Measurements from ENCODE around the gene NGLY1. TPM values are rescaled to one million over a fixed set of nuclear protein-coding genes. Genes with fewer than 3 reads are reported as not detected.

The NGLY1 gene
- total and polyA plus RNA-seq, 2 experiments from 2014 or later: 28.9 to 30.4 TPM

- in situ Hi-C loops (cut with MboI): no loop called here
- H4K20me1 ChIP-seq (ENCODE audit: insufficient read depth): no peaks in the 10 kb centered on the region
Observed at GRCh38 chr3:25749031-25749581, 34.1 kb downstream of the NGLY1 start.

GRCh38 chr3:25748189-25748588, 35.1 kb downstream of the NGLY1 start:
- Histone ChIP-seq H3K27ac (no peak overlapping the region), H3K4me2 (ENCODE audit: unreplicated experiment) (no peak overlapping the region), H4K20me1 (ENCODE audit: insufficient read depth) (no peaks in the 10 kb centered on the region), H3K79me2 (ENCODE audit: insufficient read depth) (no peaks in the 10 kb centered on the region; the same call in 1 of the 2 replicates), H3K9ac (no peak overlapping the region), H2AFZ (no peak overlapping the region), H3F3A (ENCODE audit: insufficient read depth) (no peaks in the 10 kb centered on the region), H3K4me3 (no peak overlapping the region), H3K9me3 (ENCODE audit: low read depth) (no peaks in the 10 kb centered on the region), H3K4me1 (ENCODE audit: insufficient read depth) (no peaks in the 10 kb centered on the region), H3K9me2 (ENCODE audit: insufficient read depth) (no peaks in the 10 kb centered on the region), H3K27me3 (replicated peaks; ENCODE audit: insufficient read depth) (no peaks in the 10 kb centered on the region), H3K36me3 (ENCODE audit: low read depth) (peaks cover 40% of the 10 kb centered on the region)
- TF ChIP-seq EZH2 (IDR thresholded peaks at IDR 0.05; ENCODE audit: insufficient read depth, poor library complexity, severe bottlenecking): no peak
- no peak for TF ChIP-seq EZH2phosphoT487 (IDR thresholded peaks at IDR 0.05; ENCODE audit: insufficient read depth, low read depth)
- in situ Hi-C loops (cut with MboI): no loop called here
- no peak for DNase-seq
- WGBS, 2 experiments (ENCODE audit: low coverage in 1 of 2, low lambda C conversion rate in 2 of 2, missing lambda C conversion rate in 2 of 2): 95 to 98% methylated on average over 3 of the region's 3 CpGs

More at GRCh38 chr3:25749031-25749581, 34.1 kb downstream of the NGLY1 start:
- no peaks in the 10 kb centered on the region for H3K4me1 ChIP-seq (ENCODE audit: insufficient read depth)
- H3K9me3 ChIP-seq (ENCODE audit: low read depth): no peaks in the 10 kb centered on the region
- H3K79me2 ChIP-seq (ENCODE audit: insufficient read depth): no peaks in the 10 kb centered on the region; the same call in 1 of the 2 replicates
- no peaks in the 10 kb centered on the region for H3K27me3 ChIP-seq (replicated peaks; ENCODE audit: insufficient read depth)
- 62 to 70% methylated on average over 6 of the region's 6 CpGs for WGBS, 2 experiments (ENCODE audit: low coverage in 1 of 2, low lambda C conversion rate in 2 of 2, missing lambda C conversion rate in 2 of 2)
- H3K9me2 ChIP-seq (ENCODE audit: insufficient read depth): no peaks in the 10 kb centered on the region
- H3K4me2 ChIP-seq (ENCODE audit: unreplicated experiment): no peak overlapping the region
- no peak overlapping the region for H3K9ac ChIP-seq
- no peak overlapping the region for H3K4me3 ChIP-seq
- H3K27ac ChIP-seq: no peak overlapping the region
- no peak overlapping the region for H2AFZ ChIP-seq
- DNase-seq: no peak
- H3K36me3 ChIP-seq (ENCODE audit: low read depth): peaks cover 40% of the 10 kb centered on the region
- TF ChIP-seq EZH2phosphoT487 (IDR thresholded peaks at IDR 0.05; ENCODE audit: insufficient read depth, low read depth) (no peak), EZH2 (IDR thresholded peaks at IDR 0.05; ENCODE audit: insufficient read depth, poor library complexity, severe bottlenecking) (no peak)
- no peaks in the 10 kb centered on the region for H3F3A ChIP-seq (ENCODE audit: insufficient read depth)

- Histone ChIP-seq H3K27ac (no peak overlapping the region), H3K36me3 (ENCODE audit: low read depth) (peaks cover 40% of the 10 kb centered on the region), H4K20me1 (ENCODE audit: insufficient read depth) (no peaks in the 10 kb centered on the region), H3K79me2 (ENCODE audit: insufficient read depth) (no peaks in the 10 kb centered on the region; the same call in 1 of the 2 replicates), H3K9me2 (ENCODE audit: insufficient read depth) (no peaks in the 10 kb centered on the region), H3F3A (ENCODE audit: insufficient read depth) (no peaks in the 10 kb centered on the region), H2AFZ (no peak overlapping the region), H3K27me3 (replicated peaks; ENCODE audit: insufficient read depth) (no peaks in the 10 kb centered on the region), H3K9ac (no peak overlapping the region), H3K4me1 (ENCODE audit: insufficient read depth) (no peaks in the 10 kb centered on the region), H3K4me3 (no peak overlapping the region), H3K4me2 (ENCODE audit: unreplicated experiment) (no peak overlapping the region), H3K9me3 (ENCODE audit: low read depth) (no peaks in the 10 kb centered on the region)
- peak; percentile 5 for DNase-seq
- in situ Hi-C loops (cut with MboI): no loop called here
- TF ChIP-seq EZH2phosphoT487 (IDR thresholded peaks at IDR 0.05; ENCODE audit: insufficient read depth, low read depth): no peak
- TF ChIP-seq EZH2 (IDR thresholded peaks at IDR 0.05; ENCODE audit: insufficient read depth, poor library complexity, severe bottlenecking): no peak
Observed at GRCh38 chr3:25747033-25747432, 36.2 kb downstream of the NGLY1 start.

- Histone ChIP-seq H3K9ac (no peak overlapping the region), H3K4me3 (no peak overlapping the region), H3K27ac (no peak overlapping the region), H3K9me3 (ENCODE audit: low read depth) (no peaks in the 10 kb centered on the region), H3F3A (ENCODE audit: insufficient read depth) (no peaks in the 10 kb centered on the region), H3K36me3 (ENCODE audit: low read depth) (peaks cover 23% of the 10 kb centered on the region), H3K9me2 (ENCODE audit: insufficient read depth) (no peaks in the 10 kb centered on the region), H3K4me1 (ENCODE audit: insufficient read depth) (no peaks in the 10 kb centered on the region), H3K4me2 (ENCODE audit: unreplicated experiment) (no peak overlapping the region), H3K79me2 (ENCODE audit: insufficient read depth) (no peaks in the 10 kb centered on the region; the same call in 1 of the 2 replicates), H4K20me1 (ENCODE audit: insufficient read depth) (no peaks in the 10 kb centered on the region), H2AFZ (no peak overlapping the region), H3K27me3 (replicated peaks; ENCODE audit: insufficient read depth) (no peaks in the 10 kb centered on the region)
- DNase-seq: no peak
- whole genome bisulfite sequencing, 2 experiments (ENCODE audit: low coverage in 1 of 2, low lambda C conversion rate in 2 of 2, missing lambda C conversion rate in 2 of 2): 97 to 100% methylated on average over 3 of the region's 3 CpGs
- TF ChIP-seq EZH2phosphoT487 (IDR thresholded peaks at IDR 0.05; ENCODE audit: insufficient read depth, low read depth) (no peak), EZH2 (IDR thresholded peaks at IDR 0.05; ENCODE audit: insufficient read depth, poor library complexity, severe bottlenecking) (no peak)
- in situ Hi-C loops (cut with MboI): no loop called here
Observed at GRCh38 chr3:25744470-25744869, 38.8 kb downstream of the NGLY1 start.

- no peaks in the 10 kb centered on the region for H3F3A ChIP-seq (ENCODE audit: insufficient read depth)
- in situ Hi-C loops (cut with MboI): no loop called here
- H3K4me2 ChIP-seq (ENCODE audit: unreplicated experiment): no peak overlapping the region
- no peak overlapping the region for H2AFZ ChIP-seq
- H3K27me3 ChIP-seq (replicated peaks; ENCODE audit: insufficient read depth): no peaks in the 10 kb centered on the region
- no peaks in the 10 kb centered on the region for H3K9me2 ChIP-seq (ENCODE audit: insufficient read depth)
- no peaks in the 10 kb centered on the region for H3K4me1 ChIP-seq (ENCODE audit: insufficient read depth)
- no peaks in the 10 kb centered on the region for H3K79me2 ChIP-seq (ENCODE audit: insufficient read depth)
- no peaks in the 10 kb centered on the region for H3K9me3 ChIP-seq (ENCODE audit: low read depth)
- no peak overlapping the region for H3K9ac ChIP-seq
- no peak for DNase-seq
- H3K4me3 ChIP-seq: no peak overlapping the region
- no peaks in the 10 kb centered on the region for H4K20me1 ChIP-seq (ENCODE audit: insufficient read depth)
- H3K36me3 ChIP-seq (ENCODE audit: low read depth): peaks cover 17% of the 10 kb centered on the region
- TF ChIP-seq EZH2 (IDR thresholded peaks at IDR 0.05; ENCODE audit: insufficient read depth, poor library complexity, severe bottlenecking): no peak
- TF ChIP-seq EZH2phosphoT487 (IDR thresholded peaks at IDR 0.05; ENCODE audit: insufficient read depth, low read depth): no peak
- H3K27ac ChIP-seq: no peak overlapping the region
Observed at GRCh38 chr3:25728101-25728500, 55.1 kb downstream of the NGLY1 start.
